NCI-H82 treated with DMSO at 0.1 percent for 48 hours (cell line): Measurements from ENCODE around the gene MSANTD7.

Experiments
- DNase-seq: peaks from one replicate; lab custom pipeline; 2025; ENCODE audit not compliant: unreplicated experiment; lab: John Stamatoyannopoulos, UW

The MSANTD7 gene

DNA sequence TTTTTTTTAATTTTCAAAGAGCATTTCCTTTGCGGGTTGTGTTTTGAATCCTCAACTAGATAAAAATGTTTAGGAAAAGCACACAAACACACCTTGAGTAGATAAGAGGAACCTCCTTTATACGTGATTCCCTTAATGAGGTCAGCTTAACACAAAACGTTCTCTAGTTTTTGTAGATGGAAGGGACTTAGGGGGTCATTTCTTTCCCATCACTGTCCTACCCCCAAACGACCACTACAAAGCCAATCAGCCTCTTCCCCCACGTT, 41.8 kb downstream of the MSANTD7 start:
- no peak for DNase-seq

DNA sequence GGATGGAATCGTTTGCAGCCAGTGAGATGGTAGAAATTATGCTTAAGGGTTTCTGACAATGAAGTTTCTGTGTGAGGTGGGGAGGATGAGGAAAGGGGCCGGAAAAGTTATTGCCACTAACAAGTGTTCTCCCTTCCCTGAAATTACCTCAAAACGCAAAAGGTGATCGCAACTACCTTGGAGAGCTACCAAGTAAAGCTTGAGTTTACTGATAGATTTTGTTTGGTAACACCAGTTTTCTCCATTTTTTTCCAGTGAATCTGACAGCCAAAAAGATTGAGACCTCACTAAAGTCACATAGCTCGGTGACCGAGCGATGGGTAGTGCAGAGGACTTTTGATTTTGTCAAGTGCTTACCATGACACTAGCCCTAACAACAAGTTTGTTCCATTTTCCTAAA, 42.1 kb downstream of the MSANTD7 start:
- no peak for DNase-seq

DNA sequence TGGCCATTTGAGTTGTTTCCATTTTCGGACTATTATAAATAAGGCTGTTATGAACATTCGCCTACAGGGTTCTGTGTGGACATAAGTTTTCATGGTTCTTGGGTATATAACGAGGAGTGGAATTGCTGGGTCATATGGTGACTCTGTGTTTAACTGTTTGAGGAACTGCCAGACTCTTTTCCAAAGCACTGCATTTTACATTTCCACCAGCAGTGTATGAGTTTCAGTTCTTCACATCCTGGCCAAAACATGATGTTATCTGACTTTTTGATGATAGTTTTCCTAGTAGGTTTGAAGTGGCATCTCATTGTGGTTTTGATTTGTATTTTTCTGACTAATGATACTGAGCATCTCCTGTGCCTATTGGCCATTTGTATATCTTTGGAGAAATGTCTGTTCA, 46.0 kb downstream of the MSANTD7 start:
- no peak for DNase-seq
